ENCODE measurements around the gene MEA1.
"Not testable (repeated sequence)": the region's sequence is repeated elsewhere in the genome, so short reads cannot be mapped to it uniquely, and the experiment has no call there.

MEA1 gene

GRCh38 chr6:43006251-43006650, 7.5 kb downstream of the MEA1 start:
- DNase-seq, result no peak

GRCh38 chr6:43005844-43006243, 7.9 kb downstream of the MEA1 start:
- DNase-seq, result no peak

- DNase-seq, result no peak
These were observed 11.9 kb downstream of the MEA1 start for GRCh38 chr6:43001843-43002242.

- DNase-seq, result not testable (repeated sequence)
These were observed 15.5 kb downstream of the MEA1 start for GRCh38 chr6:42998205-42998604.

- no peak for DNase-seq
These were observed 17.2 kb downstream of the MEA1 start for GRCh38 chr6:42996513-42996912.

- DNase-seq, result no peak
These were observed 20.3 kb downstream of the MEA1 start for GRCh38 chr6:42993445-42993844.

GRCh38 chr6:42989923-42990322, 23.8 kb downstream of the MEA1 start:
- no peak for DNase-seq

GRCh38 chr6:42988486-42989020, 25.2 kb downstream of the MEA1 start:
- no peak for DNase-seq

GRCh38 chr6:42987533-42988451, 26.0 kb downstream of the MEA1 start:
- no peak for DNase-seq

GRCh38 chr6:42984924-42985475, 28.7 kb downstream of the MEA1 start:
- DNase-seq, result peak; percentile 24

- DNase-seq, result peak; percentile 99
These were observed 29.5 kb downstream of the MEA1 start, which contains the start of gene PPP2R5D for GRCh38 chr6:42984001-42984923. Gene PPP2R5D, plus strand, starts transcription at chr6:42984570. Its CDS starts 108 bp downstream, at chr6:42984678.

- no peak for DNase-seq
These were observed 31.9 kb downstream of the MEA1 start for GRCh38 chr6:42981836-42982235.

GRCh38 chr6:42979523-42980177, 34.1 kb downstream of the MEA1 start:
- no peak for DNase-seq

GRCh38 chr6:42978839-42979522, 34.8 kb downstream of the MEA1 start, which contains the start of gene PEX6:
Gene PEX6, minus strand, starts transcription at chr6:42979181. Its CDS starts 31 bp downstream, at chr6:42979150.
- peak; percentile 97 for DNase-seq

GRCh38 chr6:42978487-42978838, 35.3 kb downstream of the MEA1 start:
- peak; percentile 22 for DNase-seq

GRCh38 chr6:42974919-42975505, 38.7 kb downstream of the MEA1 start:
- DNase-seq, result no peak

- DNase-seq, result no peak
These were observed 39.8 kb downstream of the MEA1 start for GRCh38 chr6:42973926-42974325.

GRCh38 chr6:42971746-42972327, 41.9 kb downstream of the MEA1 start:
- no peak for DNase-seq

GRCh38 chr6:42970871-42971612, 42.7 kb downstream of the MEA1 start:
- DNase-seq, result no peak

GRCh38 chr6:42969934-42970333, 43.8 kb downstream of the MEA1 start:
- DNase-seq, result no peak

Data from activated CD4-positive, alpha-beta T cell treated with anti-CD3 and anti-CD28 coated beads, Interleukin-10, Interleukin-2, amounts not matched to agents 100 ng/mL and 50 ng/mL, durations not matched to agents 16 hours and 8 hours (primary cell).